NCI-H82 (cell line): ENCODE measurements around the gene GOLGA6L10.
"Not testable (repeated sequence)": the region's sequence is repeated elsewhere in the genome, so short reads cannot be mapped to it uniquely, and the experiment has no call there.

Source experiments
- DNase-seq: peaks from one replicate; lab custom pipeline; 2025; lab: John Stamatoyannopoulos, UW

GOLGA6L10 gene

DNA sequence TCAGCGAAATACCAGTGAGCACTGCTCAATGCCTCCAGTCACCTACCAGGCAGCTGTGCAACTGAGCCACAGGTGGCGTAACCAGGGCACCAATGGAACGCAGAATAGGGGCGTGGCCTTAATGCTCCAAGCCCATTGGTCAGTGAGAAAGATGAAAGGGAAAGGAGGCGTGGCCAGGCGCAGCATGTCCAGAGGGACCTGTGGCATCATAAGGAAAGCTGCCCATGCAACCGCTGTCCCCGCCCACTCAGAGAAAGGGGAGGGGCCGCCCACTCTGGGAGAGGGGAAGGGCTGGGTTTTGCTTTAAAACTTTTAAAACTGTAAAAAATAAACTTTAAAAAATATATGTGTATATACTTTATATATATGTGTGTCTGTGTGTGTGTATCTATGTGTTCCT lies at the start of gene GOLGA6L10:
TSS of gene GOLGA6L10 (minus strand) at position 101 of the 400 bp plus-strand sequence. CDS start at position 1, 100 bp downstream.
- DNase-seq = not testable (repeated sequence)

DNA sequence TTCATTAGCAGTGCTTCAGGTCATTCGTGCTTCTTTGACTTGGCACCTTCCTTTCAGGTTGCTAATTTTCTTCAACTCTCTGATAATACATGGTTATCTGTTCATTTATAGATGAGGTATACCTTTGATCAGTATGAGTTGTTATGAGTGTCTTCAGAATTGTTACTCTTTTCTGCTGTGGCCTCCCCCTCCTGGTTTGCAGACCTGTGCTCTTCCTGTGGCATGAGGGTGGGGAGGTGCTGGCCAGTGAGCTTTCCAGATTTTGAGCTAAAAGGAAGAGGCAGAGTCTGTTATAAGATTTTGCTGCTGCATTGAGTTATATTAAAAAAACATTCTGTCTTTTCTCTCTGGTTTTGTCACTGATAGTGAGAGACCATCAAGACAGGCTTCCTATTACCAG lies 49.5 kb upstream of the GOLGA6L10 start:
- no peak for DNase-seq

DNA sequence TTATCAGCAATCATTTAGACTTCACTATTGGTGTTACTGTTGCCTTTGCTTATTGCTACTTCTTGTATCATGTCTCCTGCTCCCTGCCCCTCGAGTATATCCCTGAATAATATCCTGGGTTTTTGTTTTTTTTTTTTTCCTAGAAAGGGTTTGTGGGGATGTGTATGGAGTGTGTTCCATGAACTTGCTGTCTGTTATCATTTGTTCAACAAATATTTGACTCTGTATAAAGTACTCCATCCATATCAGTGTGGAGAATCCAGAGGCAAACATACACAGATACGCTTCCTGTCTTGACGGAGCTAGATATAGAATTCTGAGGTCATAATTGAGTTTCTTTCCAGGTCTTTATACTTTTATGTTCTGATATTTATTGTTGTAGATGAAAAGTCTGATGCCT lies 48.5 kb upstream of the GOLGA6L10 start:
- no peak for DNase-seq

DNA sequence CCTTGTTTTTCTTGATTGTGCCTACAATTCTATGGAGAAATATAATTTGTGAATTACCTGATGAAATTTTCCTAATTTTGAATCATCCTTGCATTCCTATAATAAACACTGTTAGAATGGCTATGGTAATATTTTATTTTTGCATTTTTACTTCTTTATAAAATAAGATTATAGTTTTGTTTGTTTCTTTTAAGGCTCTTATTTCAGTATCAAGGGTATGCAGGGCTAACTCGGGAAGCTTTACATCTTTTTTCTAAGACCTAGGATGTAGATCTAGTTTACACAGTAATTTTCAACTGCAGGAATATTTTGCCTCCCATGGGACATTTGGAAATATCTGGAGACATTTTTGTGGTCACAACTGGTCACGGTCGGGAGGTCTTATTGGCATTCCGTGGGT lies 46.5 kb upstream of the GOLGA6L10 start:
- DNase-seq = not testable (repeated sequence)

GRCh38 chr15:82393671-82394070 lies 44.4 kb upstream of the GOLGA6L10 start:
- no peak for DNase-seq

GRCh38 chr15:82392077-82392476 lies 42.8 kb upstream of the GOLGA6L10 start:
- not testable (repeated sequence) for DNase-seq

DNA sequence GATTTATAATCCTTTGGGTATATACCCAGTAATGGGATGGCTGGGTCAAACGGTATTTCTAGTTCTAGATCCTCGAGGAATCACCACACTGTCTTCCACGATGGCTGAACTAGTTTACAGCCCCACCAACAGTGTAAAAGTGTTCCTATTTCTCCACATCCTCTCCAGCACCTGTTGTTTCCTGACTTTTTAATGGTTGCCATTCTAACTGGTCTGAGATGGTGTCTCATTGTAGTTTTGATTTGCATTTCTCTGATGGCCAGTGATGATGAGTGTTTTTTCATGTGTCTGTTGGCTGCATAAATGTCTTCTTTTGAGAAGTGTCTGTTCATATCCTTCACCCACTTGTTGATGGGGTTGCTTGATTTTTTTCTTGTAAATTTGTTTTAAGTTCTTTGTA lies 40.9 kb upstream of the GOLGA6L10 start:
- DNase-seq = not testable (repeated sequence)

GRCh38 chr15:82387209-82387608 lies 37.9 kb upstream of the GOLGA6L10 start:
- DNase-seq = not testable (repeated sequence)

- not testable (repeated sequence) for DNase-seq
Observed at GRCh38 chr15:82381330-82381955, 32.2 kb upstream of the GOLGA6L10 start.

DNA sequence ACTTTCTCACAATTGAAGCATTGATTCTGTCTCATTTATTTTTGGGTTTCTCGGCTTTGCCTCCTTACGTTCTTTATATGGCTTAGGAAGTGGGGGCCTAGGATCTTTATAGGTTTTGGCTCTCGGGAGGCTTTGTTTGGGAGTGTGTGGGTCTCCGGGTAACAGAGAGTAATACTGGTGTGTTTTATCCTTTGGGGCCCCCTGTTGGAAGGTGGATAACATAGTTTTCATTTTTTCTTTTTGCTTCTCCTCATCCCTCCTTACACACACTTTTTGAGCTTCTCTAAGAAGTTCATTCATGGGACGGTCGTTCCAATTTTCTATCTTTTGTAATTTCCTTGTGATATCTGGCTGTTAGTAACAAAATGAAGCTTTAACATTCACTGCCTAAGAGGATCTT lies 30.3 kb upstream of the GOLGA6L10 start:
- not testable (repeated sequence) for DNase-seq

DNA sequence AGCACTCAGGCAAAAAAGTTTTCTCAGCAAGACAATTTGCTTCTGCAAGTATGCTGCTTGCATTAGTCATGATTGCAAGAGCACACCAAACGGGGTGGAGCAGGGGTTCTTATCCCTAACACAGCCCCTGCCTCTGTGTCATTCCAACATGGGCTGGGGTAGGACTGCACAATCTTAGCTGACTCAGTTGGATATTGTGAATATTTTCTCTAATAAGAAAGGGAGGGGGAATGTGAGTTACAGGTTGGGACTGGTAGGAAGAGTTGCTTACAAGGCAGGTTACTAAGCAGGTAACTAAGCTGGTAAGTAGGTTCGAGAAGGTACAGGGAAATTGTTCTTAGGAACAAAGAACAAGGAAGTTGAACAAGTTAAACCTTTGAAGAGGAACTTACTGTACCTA lies 24.4 kb upstream of the GOLGA6L10 start:
- not testable (repeated sequence) for DNase-seq

DNA sequence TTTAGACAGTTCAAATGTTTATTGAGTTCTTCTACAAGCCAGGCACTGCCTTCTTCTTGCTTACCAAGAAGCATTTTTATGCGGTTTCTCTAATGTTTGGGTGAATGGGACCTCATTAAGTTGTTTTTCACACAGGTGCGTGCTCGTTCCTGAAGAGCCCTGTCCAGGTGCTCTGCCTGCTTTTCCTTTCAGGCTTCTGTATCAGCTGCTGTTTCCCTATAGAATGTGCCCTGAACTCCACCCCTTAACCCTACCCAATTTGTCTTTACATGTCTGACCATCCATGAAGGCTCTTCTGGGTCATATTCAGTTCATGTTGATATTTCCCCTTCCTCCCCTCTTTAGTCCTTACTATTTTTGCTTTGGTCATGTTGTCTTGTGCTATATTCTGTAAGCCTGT lies 22.4 kb upstream of the GOLGA6L10 start:
- no peak for DNase-seq

GRCh38 chr15:82367790-82368189 lies 18.5 kb upstream of the GOLGA6L10 start:
- DNase-seq = not testable (repeated sequence)

DNA sequence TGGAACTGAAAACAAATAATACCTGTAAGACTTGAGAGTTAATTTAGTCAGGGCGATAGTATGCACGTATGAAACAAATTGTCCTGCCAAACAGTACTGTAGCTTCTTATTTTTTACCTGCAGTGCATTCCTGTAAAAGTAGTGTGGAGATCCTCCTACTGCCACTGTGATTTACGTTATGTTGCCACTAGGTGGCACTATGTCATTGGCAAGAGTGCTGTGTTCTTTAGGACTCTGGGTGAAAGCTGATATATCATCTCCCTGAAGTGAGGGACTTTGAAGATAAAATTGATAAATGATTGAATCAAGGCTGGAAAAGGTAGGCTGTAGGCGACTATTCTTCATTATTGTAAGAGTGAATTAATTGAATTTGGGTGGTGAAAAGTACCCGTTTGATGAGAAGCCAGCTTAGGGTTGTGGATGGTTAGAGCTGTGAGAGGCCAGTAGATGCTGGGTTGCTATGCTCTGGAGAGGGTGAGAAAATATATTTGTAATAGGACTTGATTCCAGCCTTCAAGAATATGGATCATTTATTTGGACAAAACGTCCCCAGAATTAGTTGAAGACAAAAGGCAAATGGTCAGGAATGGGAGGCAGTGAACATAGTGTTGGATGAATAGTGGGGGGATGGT lies 16.5 kb upstream of the GOLGA6L10 start:
- DNase-seq = not testable (repeated sequence)

DNA sequence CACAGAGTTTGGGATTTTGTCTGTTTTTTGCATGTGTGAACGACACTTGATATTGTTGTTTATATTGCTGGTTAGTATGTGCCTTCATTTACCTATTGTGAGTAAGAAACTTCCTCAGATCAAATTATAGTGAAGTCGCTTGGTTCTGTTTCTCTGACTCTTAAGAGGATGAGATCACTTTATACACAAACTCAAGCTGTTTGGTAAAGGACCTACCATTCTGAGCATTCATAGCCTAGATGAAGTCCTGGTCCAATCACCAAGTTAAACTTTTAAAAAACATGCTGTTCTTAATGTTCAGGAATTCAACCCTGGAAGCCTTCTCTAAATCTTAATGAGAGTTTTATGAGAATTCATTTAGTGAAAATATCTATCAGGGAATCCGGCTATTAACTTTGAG lies 15.3 kb upstream of the GOLGA6L10 start:
- not testable (repeated sequence) for DNase-seq

DNA sequence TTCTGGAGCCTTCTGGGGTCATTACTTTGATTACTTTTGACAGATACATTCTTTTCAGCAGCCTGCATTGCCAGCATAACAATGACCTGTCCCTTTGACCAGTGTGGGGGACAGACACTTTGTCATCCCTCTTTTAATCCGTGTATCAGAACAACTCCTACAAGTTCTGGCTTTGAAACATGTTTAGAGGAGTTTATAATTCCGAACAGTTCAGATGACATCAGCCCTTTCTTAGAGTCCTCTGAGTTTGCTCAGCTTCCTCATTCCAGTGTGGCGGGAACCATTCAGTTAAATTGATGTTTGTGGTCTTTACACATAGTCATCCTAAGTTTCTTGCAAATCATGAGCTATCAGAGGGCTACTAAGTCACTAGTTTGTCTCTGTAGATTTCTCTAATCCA lies 13.5 kb upstream of the GOLGA6L10 start:
- not testable (repeated sequence) for DNase-seq

- not testable (repeated sequence) for DNase-seq
Observed at GRCh38 chr15:82360618-82361017, 11.3 kb upstream of the GOLGA6L10 start.

GRCh38 chr15:82355055-82355454 lies 5.8 kb upstream of the GOLGA6L10 start:
- not testable (repeated sequence) for DNase-seq

DNA sequence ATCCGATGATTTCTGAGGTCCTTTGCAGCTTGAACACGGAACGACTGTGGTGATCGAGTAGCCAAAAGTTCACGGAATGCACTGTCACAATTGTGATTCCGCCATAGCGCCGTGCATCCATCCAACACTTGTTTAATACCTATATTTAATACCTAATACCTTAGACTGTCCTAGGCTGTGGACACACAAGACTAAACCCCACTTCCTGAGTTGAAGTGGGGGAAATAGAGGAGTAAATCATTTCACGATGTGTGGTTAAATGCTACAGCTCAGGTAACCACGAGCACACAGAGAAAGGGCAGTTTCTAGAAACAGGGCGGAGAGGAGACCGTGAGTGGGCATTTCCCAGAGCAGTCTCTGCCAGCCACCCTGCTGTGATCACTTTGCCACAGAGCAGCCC lies 5.3 kb upstream of the GOLGA6L10 start:
- not testable (repeated sequence) for DNase-seq

- DNase-seq = not testable (repeated sequence)
Observed at GRCh38 chr15:82347645-82348044, 1.6 kb downstream of the GOLGA6L10 start.

DNA sequence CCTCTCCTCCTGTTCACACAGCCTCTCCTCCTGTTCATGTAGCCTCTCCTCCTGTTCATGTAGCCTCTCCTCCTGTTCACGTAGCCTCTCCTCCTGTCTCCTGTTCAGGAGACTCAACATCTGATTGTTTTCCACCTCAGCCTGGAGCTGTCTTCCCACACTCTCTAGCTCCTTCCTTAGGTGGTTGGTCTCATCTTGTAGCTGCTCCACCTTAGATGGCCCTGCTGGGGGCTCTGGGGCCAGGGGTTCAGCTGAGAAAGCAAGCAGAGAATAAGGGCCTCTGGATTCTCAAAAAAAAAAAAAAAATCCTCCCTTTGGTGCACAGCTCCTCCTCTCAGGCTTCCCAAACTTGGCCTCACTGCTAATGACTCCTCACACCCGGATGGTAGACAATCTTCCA lies 4.1 kb downstream of the GOLGA6L10 start:
- not testable (repeated sequence) for DNase-seq

DNA sequence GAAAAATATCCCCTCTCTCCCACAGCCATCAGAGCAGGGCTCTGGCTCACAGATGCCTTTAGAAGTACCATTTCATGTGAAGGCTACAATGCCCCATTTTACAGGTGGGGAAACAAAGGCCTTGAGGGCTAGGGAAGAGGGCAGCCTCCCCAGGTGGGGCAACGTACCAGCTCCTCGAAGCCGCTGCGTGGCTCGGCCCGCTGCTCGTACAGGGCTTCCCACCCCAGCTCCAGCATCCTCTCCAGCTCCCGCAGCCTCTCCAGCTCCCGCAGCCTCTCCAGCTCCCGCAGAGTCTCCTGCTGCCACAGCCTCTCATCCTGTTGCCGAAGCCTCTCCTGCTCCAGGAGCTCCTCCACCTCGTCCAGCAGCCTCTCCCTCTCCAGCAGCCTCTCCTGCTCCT lies 4.9 kb downstream of the GOLGA6L10 start:
- not testable (repeated sequence) for DNase-seq

DNA sequence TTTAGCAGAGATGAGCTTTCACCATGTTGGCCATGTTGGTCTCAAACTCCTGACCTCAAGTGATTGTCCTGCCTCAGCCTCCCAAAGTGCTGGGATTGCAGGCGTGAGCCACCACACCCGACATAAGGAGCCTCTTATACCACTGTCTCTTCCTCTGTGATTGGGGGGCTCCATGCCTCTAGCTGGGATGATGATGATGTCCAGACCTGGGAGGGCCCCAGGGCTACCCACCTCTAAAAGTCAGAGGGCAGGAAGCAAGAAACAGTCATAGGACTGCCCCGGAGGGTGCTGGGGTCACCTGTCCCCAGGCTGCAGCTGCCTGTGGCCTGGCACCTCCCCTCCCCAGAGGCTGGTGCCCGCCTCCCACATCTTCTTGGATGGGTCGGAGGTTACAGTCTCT lies 5.4 kb downstream of the GOLGA6L10 start:
- DNase-seq = not testable (repeated sequence)
